Measurements from ENCODE around the gene PLCB1.

DNA sequence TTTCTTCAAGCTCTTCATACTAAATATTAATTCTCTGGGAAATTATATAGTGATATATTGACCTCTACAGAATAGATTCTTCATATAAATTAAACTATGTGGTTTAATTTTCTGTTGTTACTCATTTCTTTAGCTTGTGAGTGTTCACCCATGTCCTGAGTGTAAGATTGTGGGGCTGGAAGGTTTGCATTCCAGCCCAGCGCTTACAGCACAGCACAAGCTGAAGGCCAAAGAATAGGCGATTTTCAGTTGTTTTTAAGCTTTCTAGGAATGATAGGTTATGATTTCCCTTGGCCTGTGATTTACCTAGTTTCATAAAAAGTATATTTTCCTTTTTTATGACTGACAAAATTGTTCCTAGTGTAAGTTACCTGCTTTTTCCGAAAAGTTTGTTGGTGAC lies 194.1 kb downstream of the PLCB1 start:
- TF ChIP-seq, protein P1, sequence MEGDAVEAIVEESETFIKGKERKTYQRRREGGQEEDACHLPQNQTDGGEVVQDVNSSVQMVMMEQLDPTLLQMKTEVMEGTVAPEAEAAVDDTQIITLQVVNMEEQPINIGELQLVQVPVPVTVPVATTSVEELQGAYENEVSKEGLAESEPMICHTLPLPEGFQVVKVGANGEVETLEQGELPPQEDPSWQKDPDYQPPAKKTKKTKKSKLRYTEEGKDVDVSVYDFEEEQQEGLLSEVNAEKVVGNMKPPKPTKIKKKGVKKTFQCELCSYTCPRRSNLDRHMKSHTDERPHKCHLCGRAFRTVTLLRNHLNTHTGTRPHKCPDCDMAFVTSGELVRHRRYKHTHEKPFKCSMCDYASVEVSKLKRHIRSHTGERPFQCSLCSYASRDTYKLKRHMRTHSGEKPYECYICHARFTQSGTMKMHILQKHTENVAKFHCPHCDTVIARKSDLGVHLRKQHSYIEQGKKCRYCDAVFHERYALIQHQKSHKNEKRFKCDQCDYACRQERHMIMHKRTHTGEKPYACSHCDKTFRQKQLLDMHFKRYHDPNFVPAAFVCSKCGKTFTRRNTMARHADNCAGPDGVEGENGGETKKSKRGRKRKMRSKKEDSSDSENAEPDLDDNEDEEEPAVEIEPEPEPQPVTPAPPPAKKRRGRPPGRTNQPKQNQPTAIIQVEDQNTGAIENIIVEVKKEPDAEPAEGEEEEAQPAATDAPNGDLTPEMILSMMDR (IDR thresholded peaks at IDR 0.05; ENCODE audit: low read depth, low read length, poor library complexity, severe bottlenecking) = no peak
- no peak for TF ChIP-seq EZH2phosphoT487 (IDR thresholded peaks at IDR 0.05; ENCODE audit: borderline replicate concordance, low read length)
